GM18951 (cell line): Measurements from ENCODE around the gene CMPK1.

Experiments used
- POLR2A ChIP-seq: IDR thresholded peaks from 4 replicates; pipeline ENCODE4 v1.6.1; 2011; ENCODE audit warnings: mild to moderate bottlenecking; ENCODE audit not compliant: insufficient read length, insufficient read depth; ENCODE audit errors: extremely low read depth
- in situ Hi-C: fragments of 300-500 bp; cut with MboI; formaldehyde crosslinking; loops from one replicate; pipeline ENCODE4 v1.12.0; 2022; ENCODE audit warnings: low sequenced_read_pairs, mixed read lengths, inconsistent platforms; ENCODE audit not compliant: unreplicated experiment

The CMPK1 gene

DNA sequence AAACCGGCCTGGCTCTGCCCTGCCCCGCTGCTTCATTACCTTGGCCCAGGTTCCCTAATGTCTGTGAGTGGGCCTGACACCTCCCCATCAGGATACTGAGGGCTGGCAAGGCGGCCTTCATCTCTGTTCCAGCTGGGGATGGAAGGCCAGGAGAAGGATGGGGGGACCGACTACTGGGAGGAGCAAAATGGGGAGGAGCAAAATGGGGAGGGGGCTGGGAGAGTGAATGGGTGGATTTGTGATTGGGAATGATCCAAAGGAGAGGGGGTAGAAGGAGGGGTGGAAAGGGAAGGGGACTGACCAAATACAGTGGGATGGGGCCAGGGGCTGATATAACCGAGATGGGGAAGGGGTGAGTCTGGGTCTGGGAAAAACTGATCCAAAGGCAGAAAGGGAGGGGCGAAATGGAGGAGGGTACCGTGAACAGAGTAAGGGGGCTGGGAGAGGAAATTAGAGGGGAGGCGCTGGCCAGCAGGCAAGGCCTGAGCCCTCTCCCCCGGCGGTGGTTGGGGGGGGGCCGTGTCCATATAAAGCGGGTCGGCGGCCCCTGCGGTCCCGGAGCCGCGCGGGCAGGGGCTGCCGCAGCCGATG lies 82.2 kb downstream of the CMPK1 start, which contains the start of gene FOXE3:
Gene FOXE3 (plus strand): TSS at position 558 of the 591 bp plus-strand sequence. CDS start 31 bp downstream, at position 589.
- in situ Hi-C loops, result no loop called here

DNA sequence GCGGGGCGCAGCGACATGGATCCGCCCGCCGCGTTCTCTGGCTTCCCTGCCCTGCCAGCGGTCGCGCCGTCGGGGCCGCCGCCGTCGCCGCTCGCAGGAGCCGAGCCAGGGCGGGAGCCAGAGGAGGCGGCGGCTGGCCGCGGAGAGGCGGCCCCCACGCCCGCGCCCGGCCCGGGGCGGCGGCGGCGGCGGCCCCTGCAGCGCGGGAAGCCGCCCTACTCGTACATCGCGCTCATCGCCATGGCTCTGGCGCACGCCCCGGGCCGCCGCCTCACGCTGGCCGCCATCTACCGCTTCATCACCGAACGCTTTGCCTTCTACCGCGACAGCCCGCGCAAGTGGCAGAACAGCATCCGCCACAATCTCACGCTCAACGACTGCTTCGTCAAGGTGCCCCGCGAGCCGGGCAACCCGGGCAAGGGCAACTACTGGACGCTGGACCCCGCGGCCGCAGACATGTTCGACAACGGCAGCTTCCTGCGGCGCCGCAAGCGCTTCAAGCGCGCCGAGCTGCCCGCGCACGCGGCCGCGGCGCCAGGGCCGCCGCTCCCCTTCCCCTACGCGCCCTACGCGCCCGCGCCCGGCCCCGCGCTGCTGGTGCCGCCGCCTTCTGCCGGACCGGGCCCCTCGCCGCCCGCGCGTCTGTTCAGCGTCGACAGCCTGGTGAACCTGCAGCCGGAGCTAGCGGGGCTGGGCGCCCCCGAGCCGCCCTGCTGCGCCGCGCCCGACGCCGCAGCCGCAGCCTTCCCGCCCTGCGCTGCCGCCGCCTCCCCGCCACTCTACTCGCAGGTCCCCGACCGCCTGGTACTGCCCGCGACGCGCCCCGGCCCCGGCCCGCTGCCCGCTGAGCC lies 83.0 kb downstream of the CMPK1 start:
- TF ChIP-seq POLR2A, result no peak
- in situ Hi-C loops, result no loop called here

More for the DNA sequence above, 82.2 kb downstream of the CMPK1 start, which contains the start of gene FOXE3:
- no peak for TF ChIP-seq POLR2A

DNA sequence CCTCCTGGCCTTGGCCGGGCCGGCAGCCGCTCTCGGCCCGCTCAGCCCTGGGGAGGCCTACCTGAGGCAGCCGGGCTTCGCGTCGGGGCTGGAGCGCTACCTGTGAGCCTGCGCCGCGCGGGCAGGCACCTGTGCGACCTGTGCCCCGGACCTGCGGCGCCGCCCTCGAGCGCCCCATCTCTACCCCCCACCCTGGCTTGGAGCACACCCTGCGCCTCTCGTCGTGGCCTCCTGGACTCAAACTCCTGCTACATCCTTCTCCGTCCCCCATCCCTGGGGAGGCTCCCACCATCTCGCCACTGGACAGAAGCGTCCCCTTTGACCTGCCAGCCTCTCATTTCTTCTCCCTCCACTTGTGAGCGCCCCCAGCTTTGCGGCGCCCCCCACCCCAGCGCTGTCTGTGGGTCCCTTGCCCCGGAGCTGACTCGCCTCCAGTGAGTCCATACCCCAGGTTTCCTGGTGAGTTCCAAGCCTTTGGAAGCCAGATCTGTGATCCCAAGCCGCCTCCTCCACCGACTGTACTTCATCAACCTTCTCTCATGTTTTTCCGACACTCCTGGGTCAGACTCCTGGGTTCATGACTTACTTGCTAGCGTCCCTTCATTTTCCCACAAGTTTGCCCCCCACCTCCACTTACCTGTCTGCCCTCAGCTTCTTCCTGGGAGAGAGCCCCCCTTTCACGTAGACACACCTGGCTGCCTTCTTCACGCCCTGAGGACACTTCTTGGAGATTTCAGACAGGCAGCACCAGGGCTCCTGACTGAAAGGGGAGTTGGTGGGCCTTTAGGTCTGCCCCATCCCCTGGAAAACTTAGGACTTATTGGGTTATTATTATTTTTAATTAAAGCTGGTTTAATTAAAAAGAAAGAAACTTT lies 83.8 kb downstream of the CMPK1 start:
- TF ChIP-seq POLR2A, result no peak
- in situ Hi-C loops, result no loop called here

DNA sequence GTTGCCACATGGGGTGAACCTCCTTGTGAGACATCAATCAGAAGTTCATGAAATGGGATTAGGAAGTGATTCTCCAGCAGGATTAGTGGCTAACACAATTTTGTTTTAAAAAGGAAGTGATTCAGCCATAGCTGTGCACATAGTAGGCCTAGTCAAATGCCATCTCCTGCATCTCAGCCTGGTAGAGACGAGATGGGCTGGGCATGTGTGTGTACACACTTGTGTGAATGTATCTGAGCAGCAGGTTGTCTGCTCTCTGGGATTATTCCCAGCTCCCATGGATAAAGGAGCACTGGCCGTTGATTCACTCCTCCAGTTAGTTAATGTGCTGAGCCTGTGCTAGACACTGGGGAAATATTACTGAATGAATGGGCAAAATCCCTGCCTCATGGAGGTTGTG lies 84.5 kb downstream of the CMPK1 start:
- in situ Hi-C loops, result no loop called here
- no peak for TF ChIP-seq POLR2A

DNA sequence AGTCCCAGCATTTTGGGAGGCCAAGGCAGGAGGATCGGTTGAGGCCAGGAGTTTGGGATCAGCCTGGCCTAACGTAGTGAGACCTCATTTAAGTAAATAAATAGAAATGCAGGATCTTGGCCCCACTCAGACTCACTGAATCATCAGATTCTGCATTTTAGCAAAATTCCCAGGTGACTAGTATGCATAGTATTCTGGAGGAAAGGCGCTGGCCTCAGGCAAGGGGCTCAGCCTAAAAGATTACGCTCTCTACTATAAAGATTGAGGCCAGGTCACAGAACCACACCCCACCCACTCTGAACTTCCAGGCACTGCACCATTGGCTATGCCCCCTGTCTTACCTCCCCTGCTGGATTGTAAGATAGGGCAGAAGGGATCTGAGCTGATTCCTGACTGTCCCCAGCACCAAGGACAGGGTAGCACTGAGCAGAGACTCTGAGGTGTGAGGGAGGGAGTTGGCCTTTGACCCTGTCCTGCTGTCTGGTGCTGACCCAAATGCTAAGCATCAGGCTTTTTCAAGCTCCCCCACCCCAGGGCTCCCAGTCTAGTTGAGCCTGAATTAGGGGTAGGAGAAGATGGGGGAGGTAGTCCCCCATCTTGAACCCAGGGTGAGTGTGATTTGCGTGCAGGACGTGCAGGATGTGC lies 85.2 kb downstream of the CMPK1 start:
- TF ChIP-seq POLR2A, result no peak
- in situ Hi-C loops, result no loop called here

DNA sequence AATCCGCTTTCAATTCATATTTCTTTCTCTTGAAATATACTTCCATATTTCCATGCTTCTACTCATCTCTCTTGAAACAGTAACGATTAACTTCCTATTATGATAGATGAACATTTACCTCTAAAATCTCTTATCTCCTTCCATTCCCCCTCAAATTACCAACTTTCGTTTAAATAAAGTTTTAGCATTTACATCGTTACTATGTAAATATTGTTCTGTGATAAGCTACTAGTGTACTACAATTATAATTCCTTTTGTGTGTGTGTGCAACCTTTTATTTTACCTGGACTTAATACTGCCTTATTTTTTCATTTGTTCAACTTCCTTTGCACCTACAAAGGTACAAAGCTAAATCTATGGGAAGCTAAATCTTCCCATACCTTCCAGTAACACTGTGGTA lies 87.0 kb downstream of the CMPK1 start:
- TF ChIP-seq POLR2A, result no peak
- in situ Hi-C loops, result no loop called here

DNA sequence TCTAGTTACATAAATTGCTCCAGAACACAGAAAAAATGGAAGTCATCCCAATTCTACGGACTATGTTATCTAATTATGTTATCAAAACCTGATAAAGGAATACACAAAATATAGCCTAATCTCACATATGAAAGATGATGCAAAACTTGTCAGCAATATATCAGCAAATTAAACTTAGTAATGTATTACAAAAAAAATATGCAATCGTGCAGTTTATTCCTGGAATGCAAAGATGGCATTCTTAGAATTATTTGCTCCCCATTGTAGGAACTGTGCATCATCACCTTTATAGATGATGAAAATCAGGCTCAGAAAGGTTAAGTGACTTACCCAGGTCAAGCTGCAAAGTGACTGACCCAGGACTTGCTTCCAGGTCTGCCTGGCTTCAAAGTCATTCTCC lies 90.3 kb downstream of the CMPK1 start:
- in situ Hi-C loops, result no loop called here
- no peak for TF ChIP-seq POLR2A

DNA sequence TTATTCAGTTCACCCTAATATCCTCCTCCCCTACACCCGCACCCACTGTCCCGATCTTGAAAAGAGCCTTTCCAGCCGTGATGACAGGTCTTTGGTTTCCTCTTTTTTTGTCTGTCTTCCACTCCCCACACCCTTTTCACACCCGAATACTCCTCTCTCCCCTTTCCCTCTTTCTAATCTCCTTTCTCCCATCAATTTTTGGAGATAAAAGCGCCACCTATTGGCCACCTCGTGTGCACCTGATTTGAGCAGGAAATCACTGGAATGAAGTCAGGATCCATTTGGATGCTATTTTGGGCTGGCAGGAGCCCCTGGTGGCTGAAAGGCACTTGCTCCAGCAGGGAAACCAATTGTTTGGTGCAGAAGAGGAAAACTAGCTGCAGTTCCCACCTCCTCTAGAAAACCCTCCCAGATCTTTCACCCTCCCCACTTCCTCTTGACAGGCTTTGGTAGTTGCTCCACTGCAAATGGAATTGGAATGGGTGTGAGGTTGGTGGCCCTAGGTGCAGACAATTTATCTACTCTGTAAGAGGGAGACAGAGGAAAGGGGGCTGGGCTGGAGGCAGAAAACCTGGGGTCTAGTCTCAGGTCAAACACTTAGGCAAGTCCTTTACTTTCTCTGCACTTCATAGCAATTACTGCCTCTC lies 90.9 kb downstream of the CMPK1 start:
- no peak for TF ChIP-seq POLR2A
- in situ Hi-C loops, result no loop called here
